ENCODE data around the gene CDK14.

DNA sequence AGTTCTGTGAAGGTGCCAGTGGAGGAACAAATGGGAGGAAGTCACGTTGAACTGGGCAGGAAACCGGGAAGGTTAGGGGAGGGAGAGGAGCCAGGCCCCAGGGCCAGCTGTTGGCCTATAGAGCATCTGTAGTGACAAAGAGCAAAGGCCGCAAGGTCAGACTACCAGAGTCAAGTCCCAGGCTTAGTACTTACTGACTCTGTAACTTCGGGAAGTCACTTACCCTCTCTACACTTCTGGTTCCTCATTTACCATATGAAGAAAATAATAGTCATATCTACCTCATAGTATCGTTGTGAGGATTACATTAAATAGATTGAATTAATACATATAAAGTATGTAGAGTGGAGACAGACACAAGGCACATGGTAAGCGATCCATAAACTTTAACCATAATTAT is 566.3 kb downstream of the CDK14 start:
- TF ChIP-seq CTCF (conservative IDR thresholded peaks at IDR 0.05) (no peak), EZH2 (IDR thresholded peaks at IDR 0.05; ENCODE audit: low read depth) (no peak)
